ENCODE measurements around the gene ZZZ3.

DNA sequence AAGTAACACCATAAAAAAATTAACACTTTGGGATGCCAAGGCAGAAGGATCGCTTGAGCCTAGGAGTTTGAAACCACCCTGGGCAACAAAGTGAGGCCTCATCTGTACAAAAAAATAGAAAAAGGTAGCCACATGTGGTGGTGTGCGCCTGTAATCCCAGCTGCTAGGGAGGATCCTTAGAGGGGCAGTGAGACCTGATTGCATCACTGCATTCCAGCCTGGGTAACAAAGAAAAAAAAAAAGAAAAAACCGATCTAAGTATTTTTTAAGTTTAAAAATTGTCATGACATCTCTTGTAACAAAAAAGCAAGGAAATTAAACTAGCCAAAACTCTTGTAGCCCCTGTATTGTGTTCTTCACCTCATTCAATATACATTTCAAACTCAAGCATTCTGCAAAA is 39.5 kb downstream of the ZZZ3 start:
- TF ChIP-seq, protein P1, sequence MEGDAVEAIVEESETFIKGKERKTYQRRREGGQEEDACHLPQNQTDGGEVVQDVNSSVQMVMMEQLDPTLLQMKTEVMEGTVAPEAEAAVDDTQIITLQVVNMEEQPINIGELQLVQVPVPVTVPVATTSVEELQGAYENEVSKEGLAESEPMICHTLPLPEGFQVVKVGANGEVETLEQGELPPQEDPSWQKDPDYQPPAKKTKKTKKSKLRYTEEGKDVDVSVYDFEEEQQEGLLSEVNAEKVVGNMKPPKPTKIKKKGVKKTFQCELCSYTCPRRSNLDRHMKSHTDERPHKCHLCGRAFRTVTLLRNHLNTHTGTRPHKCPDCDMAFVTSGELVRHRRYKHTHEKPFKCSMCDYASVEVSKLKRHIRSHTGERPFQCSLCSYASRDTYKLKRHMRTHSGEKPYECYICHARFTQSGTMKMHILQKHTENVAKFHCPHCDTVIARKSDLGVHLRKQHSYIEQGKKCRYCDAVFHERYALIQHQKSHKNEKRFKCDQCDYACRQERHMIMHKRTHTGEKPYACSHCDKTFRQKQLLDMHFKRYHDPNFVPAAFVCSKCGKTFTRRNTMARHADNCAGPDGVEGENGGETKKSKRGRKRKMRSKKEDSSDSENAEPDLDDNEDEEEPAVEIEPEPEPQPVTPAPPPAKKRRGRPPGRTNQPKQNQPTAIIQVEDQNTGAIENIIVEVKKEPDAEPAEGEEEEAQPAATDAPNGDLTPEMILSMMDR (IDR thresholded peaks at IDR 0.05) = no peak
- TF ChIP-seq EP300 (IDR thresholded peaks at IDR 0.05) (no peak), POLR2AphosphoS5 (IDR thresholded peaks at IDR 0.05) (no peak), POLR2A (IDR thresholded peaks at IDR 0.05) (no peak)

Data from suprapubic skin (tissue), 4 donors.